Left renal cortex interstitium (tissue), 4 donors: ENCODE data around the gene SCYGR6. TPM values are rescaled to one million over a fixed set of nuclear protein-coding genes. Genes with fewer than 3 reads are reported as not detected.
"Not testable (repeated sequence)": the region's sequence is repeated elsewhere in the genome, so short reads cannot be mapped to it uniquely, and the experiment has no call there.

Source experiments
- DNase-seq, 4 donors: peaks; one replicate each; pipeline ENCODE4 v3.0.0-alpha.2; 2013; ENCODE audit warnings: low read depth in 4 of 4, low spot score in 2 of 4, missing footprints in 1 of 4
- polyA plus RNA-seq, 4 donors: library from polyadenylated mRNA; unstranded; fragments of 120-200 nt; gene quantifications; one replicate each; pipeline ENCODE4 v1.2.1, GENCODE V29; 2013; ENCODE audit not compliant: insufficient read length in 4 of 4

Gene SCYGR6, protein sequence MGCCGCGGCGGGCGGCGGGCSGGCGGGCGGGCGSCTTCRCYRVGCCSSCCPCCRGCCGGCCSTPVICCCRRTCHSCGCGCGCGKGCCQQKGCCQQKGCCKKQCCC
- not detected for polyA plus RNA-seq

DNA sequence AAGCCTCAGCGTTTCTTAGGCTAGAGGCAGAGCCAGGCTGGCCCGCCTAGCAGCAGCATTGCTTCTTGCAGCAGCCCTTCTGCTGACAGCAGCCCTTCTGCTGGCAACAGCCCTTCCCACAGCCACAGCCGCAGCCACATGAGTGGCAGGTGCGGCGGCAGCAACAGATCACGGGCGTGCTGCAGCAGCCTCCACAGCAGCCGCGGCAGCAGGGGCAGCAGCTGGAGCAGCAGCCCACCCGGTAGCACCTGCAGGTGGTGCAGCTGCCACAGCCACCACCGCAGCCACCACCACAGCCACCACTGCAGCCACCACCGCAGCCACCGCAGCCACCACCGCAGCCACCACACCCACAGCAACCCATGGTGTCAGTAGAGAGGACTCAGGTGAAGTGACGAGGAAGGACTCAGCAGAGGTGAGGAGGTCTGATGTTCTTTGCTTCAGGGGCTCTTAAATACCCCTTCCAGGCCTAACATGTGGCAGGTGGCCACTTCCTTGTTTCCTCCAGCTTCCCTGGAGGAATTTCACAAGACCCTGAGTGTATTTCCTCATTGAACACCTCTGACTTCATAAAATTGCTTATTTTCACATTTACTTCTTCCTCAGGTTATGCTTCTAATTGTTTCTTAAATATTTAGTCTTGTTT lies at the start of gene SCYGR6:
TSS of gene SCYGR6 (minus strand) at position 364 of the 646 bp plus-strand sequence. CDS start at position 364, 0 bp downstream.
- DNase-seq, result no peak

DNA sequence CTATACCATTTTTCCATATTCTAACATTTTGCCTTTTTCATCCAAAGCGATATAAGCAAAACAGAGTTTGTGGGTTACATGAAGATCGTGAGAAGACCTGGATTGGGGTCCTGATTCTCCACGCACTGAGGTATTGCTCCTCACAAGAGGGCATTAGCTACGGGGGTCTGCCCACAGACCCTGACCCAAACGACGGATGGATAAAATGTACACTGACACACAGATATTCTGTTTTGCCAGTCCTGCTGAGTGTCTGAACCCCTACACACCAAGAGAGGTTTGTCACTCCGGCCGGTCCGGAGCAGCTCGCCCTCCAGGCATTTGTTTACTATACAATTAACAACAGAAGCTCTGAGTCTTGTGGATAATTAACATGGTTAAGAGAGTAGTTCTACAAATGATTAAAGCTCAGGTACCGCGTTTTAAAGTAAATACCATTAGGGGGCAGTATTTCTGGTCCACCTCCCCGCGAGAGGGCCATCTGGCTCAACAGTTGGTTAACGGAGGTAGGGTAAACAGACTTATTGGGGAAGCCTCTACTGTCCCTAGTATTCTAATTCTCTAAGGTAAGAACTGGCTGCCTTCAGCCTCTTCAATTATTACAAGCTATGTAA lies 49.6 kb upstream of the SCYGR6 start:
- DNase-seq, result no peak

DNA sequence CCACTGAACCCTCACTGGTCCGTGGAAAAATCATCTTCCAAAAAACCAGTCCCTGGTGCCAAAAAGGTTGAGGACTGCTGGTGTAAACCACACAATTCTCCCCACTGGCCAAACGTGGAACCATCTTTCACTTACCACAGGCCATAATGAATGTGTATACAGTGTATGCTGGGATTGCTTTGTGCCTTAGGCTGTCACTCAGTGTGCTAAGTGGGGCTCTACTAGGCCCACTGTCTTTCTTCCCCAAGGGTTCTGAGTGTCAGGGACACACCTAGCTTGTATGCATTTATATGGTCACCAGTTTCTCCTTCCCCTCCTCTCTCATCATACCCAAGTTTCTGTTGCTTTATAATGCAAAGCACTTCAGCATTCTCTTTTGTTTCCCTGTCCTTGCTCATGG lies 48.4 kb upstream of the SCYGR6 start:
- no peak for DNase-seq

DNA sequence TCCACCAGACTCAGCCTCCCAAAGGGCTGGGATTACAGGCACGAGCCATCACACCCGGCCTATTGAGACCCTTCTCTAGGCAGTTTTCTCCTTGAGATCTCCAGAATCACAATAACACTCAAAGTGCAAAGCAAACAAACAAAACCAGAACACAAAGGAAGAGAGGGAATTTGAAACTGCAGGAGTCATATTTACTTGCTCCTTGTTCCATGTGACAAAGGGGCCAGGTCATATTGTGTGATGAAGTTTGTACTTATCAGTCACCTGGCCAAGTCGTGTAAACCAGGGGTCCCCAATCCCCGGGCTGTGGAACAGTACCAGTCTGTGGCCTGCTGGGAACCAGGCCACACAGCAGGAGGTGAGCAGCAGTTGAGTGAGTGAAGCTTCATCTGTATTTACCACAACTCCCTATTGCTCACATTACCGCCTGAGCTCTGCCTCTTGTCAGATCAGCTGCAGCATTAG lies 47.7 kb upstream of the SCYGR6 start:
- no peak for DNase-seq

DNA sequence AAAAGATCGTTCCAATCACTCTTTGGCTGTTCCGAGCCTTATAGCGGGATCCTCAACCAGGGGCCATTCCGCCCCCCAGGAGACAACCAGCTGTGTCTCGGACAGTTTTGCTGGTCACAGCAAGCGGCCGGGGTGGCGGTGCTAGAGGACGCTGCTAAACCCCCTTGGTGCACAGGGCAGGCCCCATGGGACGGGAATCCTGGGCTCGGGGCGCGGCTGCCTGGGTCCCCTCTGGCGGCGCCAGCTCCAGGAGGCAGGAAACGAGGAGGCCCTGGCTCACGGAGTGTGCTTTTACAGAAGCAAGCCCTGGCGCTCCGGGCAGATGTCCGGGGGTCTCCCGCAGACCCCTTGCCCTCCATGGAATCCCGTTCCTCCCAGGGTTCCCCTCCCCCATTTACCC lies 43.3 kb upstream of the SCYGR6 start:
- no peak for DNase-seq

DNA sequence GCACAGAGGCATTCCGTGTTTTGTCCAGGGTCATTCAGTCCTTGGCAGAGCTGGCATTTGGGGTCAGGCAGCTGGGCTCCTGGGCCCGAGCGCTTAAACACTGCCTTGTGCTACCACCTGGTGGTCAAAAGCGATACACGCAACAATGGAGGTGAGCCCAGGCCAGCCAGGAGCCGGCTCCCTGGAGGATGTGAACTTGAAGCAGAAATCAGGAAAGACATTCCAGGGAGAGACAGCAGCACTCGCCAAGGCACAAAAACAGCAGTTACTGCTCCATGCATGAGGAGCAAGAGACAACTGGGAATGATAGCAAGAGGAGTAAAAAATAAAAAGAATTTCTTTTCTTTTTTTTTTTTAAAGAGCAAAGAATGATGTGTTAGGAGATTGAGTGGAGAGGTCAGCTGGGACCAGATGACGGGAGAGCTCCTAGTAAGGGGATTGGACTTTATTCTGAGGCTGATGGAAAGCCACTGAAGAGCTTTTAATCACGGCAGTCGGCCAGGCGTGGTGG lies 41.9 kb upstream of the SCYGR6 start:
- peak in 3 of 4 donors; percentile 50 to 73 (median 53) for DNase-seq

DNA sequence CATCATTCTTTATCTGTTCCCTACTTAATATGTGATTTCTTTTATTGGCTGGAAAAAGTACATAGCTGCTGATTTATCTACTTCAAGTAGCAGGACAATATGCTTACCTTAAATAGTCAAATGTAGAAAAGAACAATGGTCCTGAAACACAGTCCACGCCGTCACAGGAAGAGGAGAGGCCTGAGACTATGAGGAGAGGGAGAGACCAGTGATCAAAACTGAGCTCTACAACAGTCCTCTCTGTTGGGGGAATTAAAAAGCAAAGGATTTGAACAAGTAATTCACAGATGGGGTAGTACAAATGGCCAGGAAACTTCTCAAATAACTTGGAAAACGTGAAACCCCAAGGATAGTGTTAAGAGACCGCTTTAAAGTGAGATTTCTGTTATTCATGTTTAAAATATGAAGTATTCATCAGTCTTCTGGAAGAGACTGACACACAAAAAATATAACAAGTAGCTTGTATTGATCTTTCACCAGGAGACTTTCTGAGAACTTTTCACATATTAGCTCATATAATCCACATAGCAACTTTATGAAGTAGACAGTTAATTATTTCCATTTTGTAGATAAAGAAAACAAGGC lies 41.3 kb upstream of the SCYGR6 start:
- DNase-seq, result no peak

DNA sequence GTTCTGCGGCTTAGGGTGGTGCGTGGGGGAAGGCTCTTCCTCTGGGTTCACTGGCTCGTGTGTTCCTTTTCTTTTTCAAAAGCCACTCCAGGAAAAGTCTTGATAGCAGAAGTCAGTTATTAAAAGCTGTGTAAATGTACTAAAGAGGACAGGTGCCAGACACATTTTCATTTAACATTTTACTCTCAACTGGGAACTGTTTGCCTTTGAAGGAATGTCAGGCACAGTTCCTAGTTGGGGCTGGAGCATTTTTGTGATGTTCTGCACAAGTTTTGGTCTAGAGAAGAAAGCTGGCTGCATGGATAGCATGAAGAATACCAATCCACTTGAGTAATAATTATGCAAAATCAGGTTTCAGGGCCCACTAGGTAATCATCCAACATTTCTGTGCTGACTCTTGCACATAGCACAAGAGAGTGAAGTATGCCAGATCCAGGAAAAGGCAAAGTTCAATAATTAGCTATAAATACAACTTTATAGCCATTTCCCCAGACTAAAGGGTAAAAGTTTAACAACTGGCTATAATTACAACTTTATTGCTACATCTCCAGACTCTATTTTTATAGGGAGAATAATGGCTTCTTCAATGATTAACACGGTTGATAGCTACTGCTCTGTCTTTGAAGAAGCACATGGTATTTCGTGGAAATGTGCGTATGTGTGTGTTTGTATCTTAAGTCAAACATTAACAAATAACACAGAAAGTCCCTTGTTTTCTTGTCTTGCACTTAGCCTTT lies 37.4 kb upstream of the SCYGR6 start:
- peak; percentile 28 to 66 (median 54) for DNase-seq

DNA sequence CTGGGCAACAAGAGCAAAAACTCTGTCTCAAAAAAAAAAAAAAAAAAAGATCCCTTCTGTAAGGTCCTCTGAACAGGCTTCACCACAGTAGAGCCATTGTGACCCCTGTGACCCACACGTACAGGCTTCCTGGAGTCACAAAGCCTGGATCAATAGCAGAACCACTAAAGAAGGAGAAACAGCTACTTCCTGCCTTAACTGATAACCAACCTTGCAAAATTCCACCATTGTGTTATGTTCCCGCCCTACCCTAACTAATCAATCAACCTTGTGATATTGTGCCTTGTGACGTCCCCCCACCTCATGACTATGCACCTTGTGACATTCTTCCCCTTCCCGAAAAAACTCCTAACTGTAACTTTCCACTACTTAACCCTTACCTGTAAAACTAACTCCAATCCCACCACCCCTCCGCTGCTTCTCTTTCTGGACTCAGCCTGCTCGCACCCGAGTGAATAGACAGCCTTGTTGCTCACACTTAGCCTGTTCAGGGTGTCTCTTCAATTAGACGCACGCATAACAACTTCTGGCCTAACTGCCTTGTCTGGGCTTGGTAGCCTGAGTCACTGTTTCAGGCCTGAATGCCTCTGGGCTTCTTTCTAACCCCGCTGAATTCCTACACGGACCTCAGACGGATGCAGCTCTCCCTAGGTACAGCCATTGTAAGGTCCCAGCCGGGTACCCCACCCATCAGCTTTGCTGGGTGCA lies 35.0 kb upstream of the SCYGR6 start:
- no peak for DNase-seq

DNA sequence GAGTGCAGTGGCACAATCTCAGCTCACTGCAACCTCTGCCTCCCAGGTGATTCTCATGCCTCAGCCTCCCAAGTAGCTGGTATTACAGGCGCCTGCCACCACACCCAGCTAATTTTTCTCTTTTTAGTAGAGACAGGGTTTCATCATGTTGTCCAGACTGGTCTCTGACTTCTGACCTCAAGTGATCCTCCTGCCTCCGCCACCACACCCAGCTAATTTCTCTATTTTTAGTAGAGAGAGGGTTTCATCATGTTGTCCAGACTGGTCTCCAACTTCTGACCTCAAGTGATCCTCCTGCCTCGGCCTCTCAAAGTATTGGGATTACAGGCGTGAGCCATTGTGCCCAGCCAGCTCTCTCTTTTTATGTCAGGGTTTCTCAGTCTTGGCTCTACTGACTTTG lies 31.7 kb upstream of the SCYGR6 start:
- not testable (repeated sequence) for DNase-seq

DNA sequence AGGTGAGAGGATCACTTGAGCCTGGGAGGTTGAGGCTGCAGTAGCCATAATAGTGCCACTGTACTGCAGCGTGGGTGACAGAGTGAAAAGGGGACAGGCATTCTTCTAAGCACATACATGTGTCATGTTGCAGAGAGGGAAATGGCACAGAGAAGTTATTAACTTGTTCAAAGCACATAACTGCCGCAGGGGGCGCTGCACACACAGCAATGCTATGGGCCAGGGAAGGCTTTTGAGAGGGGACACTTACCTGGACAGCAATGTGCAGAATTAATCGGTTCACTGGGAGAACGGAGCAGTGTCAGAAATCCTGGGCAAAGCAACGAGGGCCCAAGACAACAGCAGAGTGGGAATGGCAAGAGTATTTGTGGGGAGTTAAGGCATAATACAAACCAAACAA lies 23.5 kb upstream of the SCYGR6 start:
- no peak for DNase-seq

DNA sequence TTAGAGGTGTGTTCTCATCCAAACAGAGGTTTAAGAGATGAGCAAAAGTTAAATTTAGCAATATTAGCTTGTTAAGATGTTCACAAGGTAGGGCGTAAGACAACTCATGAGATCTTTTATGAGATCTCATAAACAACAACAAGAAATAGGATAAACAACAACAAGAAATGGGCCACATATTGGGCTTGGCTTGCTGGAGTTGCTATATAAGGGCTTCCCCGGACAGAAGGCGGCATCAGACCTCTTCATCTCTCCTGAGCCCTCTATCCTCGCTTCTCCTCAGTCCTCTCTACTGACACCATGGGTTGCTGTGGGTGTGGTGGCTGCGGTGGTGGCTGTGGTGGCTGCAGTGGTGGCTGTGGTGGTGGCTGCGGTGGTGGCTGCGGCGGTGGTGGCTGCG lies 21.0 kb upstream of the SCYGR6 start, which contains the start of gene SCYGR8:
TSS of gene SCYGR8 (plus strand) at position 301 of the 400 bp plus-strand sequence. CDS start at position 301, 0 bp downstream.
- DNase-seq, result no peak

DNA sequence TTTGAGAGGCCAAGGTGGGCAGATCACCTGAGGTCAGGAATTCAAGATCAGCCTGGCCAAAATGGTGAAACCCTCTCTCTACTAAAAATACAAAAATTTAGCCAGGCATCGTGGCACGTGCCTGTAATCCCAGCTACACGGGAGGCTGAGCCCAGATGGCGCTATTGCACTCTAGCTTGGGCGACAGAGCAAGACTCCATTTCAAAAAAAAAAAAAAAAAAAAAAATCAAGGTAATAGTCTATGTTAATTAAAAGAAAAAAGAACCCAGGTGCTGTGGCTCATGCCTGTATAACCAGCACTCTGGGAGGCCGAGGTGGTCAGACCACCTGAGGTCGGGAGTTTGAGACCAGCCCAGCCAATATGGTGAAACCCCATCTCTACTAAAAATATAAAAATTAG lies 16.1 kb upstream of the SCYGR6 start:
- not testable (repeated sequence) for DNase-seq

DNA sequence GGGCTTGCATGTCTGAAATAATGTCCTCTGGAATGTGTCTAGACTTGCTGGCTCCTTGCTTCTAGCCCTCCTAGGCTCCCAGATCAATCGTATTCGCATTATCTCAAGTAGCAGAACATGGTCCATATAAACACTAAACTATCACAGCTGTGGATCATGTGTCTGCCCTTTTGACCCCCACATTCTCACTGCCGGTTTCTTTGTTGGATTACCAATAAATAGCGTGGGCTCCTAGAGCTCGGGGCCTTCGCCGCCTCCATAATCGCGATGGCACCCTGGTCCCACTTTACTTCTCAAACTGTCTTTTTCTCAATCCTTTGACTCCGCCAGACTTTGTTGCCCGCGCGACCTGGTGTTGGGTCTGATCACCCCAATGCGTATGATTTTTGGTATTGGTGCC lies 14.8 kb upstream of the SCYGR6 start:
- DNase-seq, result no peak

DNA sequence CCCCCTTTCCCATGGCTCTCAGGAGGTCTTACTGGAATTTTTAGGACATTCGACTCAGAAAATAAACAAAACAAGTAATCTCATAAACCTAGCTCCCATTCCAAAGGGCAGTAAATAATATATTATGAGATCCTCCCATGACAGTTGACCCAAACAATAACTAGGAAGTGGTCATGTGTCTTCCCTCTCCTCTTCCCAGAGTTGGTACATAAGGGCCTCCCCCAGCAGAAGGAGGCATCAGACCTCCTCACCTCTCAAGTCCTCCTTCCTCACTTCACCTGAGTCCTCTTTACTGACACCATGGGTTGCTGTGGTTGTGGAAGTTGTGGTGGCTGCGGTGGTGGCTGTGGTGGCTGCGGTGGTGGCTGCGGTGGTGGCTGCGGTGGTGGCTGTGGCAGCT lies 3.5 kb upstream of the SCYGR6 start, which contains the start of gene SCYGR7:
TSS of gene SCYGR7 (plus strand) at position 301 of the 400 bp plus-strand sequence. CDS start at position 301, 0 bp downstream.
- DNase-seq, result no peak

DNA sequence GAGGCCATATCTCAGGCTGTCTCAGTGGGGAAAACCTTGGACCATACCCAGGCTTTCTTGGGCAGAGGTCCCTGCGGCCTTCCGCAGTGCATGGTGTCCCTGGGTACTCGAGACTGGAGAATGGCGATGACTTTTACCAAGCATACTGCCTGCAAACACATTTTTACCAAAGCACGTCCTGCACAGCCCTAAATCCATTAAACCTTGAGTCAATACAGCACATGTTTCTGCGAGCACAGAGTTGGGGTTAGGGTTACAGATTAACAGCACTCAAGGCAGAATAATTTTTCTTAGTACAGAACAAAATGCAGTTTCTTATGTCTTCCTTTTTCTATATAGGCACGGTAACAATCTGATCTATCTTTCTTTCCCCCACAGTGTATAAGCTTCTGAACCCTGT lies 1.7 kb downstream of the SCYGR6 start:
- DNase-seq, result not testable (repeated sequence)

DNA sequence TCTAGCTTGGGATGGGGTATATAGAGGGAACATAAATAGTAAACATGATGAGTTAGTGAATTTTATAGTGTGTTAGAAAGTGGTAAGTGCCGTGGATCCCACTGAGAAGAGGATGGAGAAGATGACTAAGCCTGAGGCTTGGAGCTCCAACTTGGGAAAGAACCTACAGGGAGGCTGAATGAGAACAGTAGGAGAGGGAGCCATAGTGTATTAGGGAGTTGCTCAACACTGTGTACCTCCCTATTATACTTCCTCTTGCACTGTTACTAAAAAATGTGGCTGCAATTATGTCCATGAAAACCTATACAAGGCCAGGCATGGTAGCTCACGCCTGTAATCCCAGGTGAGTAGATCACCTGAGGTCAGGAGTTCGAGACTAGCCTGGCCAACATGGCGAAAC lies 3.9 kb downstream of the SCYGR6 start:
- DNase-seq, result no peak

DNA sequence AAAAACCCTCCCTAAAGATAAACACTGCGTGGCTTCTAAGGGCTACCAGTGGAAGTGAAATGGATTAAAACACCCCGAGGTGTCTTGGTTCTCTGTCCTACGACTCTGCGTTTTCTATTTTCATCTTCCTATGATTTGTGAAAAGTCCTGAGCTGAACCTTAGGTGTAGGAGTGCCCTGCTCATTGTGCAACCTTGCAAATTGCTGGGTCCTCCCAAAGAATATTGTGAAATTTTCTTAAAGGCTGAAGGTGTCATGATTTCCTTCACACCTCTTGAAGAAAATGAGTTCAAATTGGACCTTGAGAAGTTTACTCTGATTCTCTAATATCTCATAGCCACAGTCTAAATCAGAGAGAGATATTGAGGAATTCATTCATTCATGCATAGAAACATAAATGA lies 4.9 kb downstream of the SCYGR6 start:
- no peak for DNase-seq

DNA sequence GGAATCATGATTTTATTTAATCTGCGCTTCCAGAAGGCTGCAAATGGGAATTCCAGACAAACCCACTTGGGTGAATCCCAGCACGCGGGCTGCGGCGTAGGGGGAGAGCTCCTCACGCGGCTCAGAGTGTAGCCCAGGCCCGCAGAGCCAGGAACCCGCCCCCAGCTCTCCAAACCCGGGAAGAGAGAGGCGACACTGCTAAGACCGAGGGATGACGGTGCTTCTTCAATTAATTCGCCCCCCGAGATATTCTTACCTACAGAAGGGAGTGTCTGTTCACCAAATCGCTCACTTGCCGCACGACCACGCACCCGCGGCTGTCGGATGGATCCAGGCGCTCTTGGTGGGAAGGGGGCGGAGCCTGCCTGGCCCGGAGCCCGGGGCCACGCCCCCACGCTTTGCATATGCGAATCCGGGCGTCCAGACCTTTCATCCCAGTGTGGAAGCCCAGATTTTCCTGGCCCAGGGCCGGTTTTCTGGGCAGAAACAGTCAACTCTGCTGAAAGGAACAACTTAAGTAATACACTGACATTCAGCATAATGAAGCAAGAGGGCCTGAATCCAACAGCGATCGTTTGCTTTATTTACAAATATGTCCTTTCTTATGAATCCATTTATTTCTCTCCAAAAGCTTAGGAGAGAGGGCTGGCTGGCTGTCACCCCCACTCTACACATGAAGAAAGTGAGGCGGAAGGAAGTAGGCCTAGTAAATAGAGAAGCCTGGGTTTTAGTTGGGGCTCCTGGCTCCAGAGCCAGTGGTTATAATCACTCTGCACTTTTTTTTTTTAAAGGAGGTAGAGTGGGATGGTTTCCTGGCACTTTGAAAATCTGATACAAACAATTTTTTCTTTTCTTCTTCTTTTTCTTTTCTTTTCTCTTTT lies 6.6 kb downstream of the SCYGR6 start, which contains the start of gene SLC19A3:
TSS of gene SLC19A3 (minus strand) at position 342 of the 881 bp plus-strand sequence. CDS start 15,710 bp downstream, outside the sequence.
- peak; percentile 34 to 63 (median 50) for DNase-seq
